Uterus (tissue), 4 donors: Measurements from ENCODE around the gene RABGAP1L. TPM values are rescaled to one million over a fixed set of nuclear protein-coding genes. Genes with fewer than 3 reads are reported as not detected.

ENCODE experiments used
- DNase-seq, 2 donors: peaks; one replicate each; pipeline ENCODE4 v3.0.0-alpha.2; 2019 to 2020
- H3K27ac ChIP-seq, 2 donors: fragments of 200-600 bp; sonication (generic); 1 replicate in 1 of 2; 2 replicates in 1 of 2; pipeline ENCODE4 v1.5.1; 2016 to 2018
- H3K27me3 ChIP-seq, 2 donors: fragments of 200-600 bp; sonication (generic); one replicate each; pipeline ENCODE4 v1.5.1; 2018 to 2019; ENCODE audit warnings: control low read depth in 1 of 2
- H3K36me3 ChIP-seq, 2 donors: fragments of 200-600 bp; sonication (generic); one replicate each; pipeline ENCODE4 v1.5.1; 2019; ENCODE audit warnings: control low read depth in 1 of 2
- H3K4me1 ChIP-seq, 2 donors: fragments of 200-600 bp; sonication (generic); one replicate each; pipeline ENCODE4 v1.5.1; 2018 to 2019; ENCODE audit warnings: control low read depth in 1 of 2
- H3K4me3 ChIP-seq, 2 donors: fragments of 200-600 bp; sonication (generic); 1 replicate in 1 of 2; 2 replicates in 1 of 2; pipeline ENCODE4 v1.5.1; 2018 to 2019; ENCODE audit warnings: mild to moderate bottlenecking in 1 of 2
- H3K9me3 ChIP-seq, 2 donors: fragments of 200-600 bp; sonication (generic); one replicate each; pipeline ENCODE4 v1.5.1; 2019; ENCODE audit warnings: control low read depth in 1 of 2
- CTCF ChIP-seq, 4 experiments: fragments of 200-600 bp in 2 of 4; fragments of 450-650 bp in 2 of 4; sonication (generic) in 2 of 4; IDR thresholded peaks; one replicate each; pipeline ENCODE4 v1.5.1; 2016 to 2019; ENCODE audit warnings: antibody characterized with exemption in 4 of 4, mild to moderate bottlenecking in 2 of 4, moderate library complexity in 1 of 4
- POLR2A ChIP-seq, 2 donors: fragments of 450-650 bp; IDR thresholded peaks; one replicate each; pipeline ENCODE4 v1.6.1; 2016; ENCODE audit warnings: antibody characterized with exemption in 2 of 2, mild to moderate bottlenecking in 1 of 2, moderate library complexity in 1 of 2
- intact Hi-C: fragments of 100-400 bp; cut with DNase I; formaldehyde crosslinking; loops from one replicate; pipeline ENCODE4 v1.15.1; 2023; ENCODE audit warnings: low total_unique reads
- total RNA-seq, 4 donors: library from RNA; depleted of rRNA in 3 of 4; stranded (reverse); fragments of >200 nt in 3 of 4; gene quantifications; one replicate each; pipeline versions ENCODE4 v1.1.0 to v1.2.4, GENCODE V29; 2014 to 2023
- donor health status: DM: yes; HTN: yes; CAD: no.

The RABGAP1L gene
- total RNA-seq, 4 donors from 2014 or later: 19.1 to 93.7 (median 35.1) TPM

GRCh38 chr1:174996476-174996875 lies 837.2 kb downstream of the RABGAP1L start:
- no peak overlapping the region for H3K27ac ChIP-seq

GRCh38 chr1:174997041-174997440 lies 837.7 kb downstream of the RABGAP1L start:
- no peaks in the 10 kb centered on the region for H3K36me3 ChIP-seq
- intact Hi-C loops: no loop called here
- no peak for TF ChIP-seq POLR2A (IDR thresholded peaks at IDR 0.05)
- no peak for TF ChIP-seq CTCF (IDR thresholded peaks at IDR 0.05)
- DNase-seq: no peak
- H3K27me3 ChIP-seq: no peaks in the 10 kb centered on the region
- no peak overlapping the region for H3K4me3 ChIP-seq
- H3K4me1 ChIP-seq: peaks cover 0 to 3% of the 10 kb centered on the region in 2 donors
- H3K9me3 ChIP-seq: no peaks in the 10 kb centered on the region
- H3K27ac ChIP-seq: no peak overlapping the region

More at GRCh38 chr1:174996476-174996875, 837.2 kb downstream of the RABGAP1L start:
- H3K36me3 ChIP-seq: no peaks in the 10 kb centered on the region
- no peak for DNase-seq
- no peaks in the 10 kb centered on the region for H3K4me1 ChIP-seq
- no peak overlapping the region for H3K4me3 ChIP-seq
- intact Hi-C loops: no loop called here
- no peaks in the 10 kb centered on the region for H3K9me3 ChIP-seq
- no peak for TF ChIP-seq POLR2A (IDR thresholded peaks at IDR 0.05)
- TF ChIP-seq CTCF (IDR thresholded peaks at IDR 0.05): no peak
- no peaks in the 10 kb centered on the region for H3K27me3 ChIP-seq

- DNase-seq: peak; percentile 25 to 43
- no peaks in the 10 kb centered on the region for H3K27me3 ChIP-seq
- H3K36me3 ChIP-seq: no peaks in the 10 kb centered on the region
- peaks cover 0 to 7% of the 10 kb centered on the region in 2 donors for H3K4me1 ChIP-seq
- TF ChIP-seq POLR2A (IDR thresholded peaks at IDR 0.05): no peak
- peak; percentile 48 to 74 (median 62) for TF ChIP-seq CTCF (IDR thresholded peaks at IDR 0.05)
- peak overlapping the region; percentile 60 to 95 for H3K4me3 ChIP-seq
- intact Hi-C loops: no loop called here
- H3K9me3 ChIP-seq: no peaks in the 10 kb centered on the region
- peak overlapping the region; percentile 99 to 100 for H3K27ac ChIP-seq
Observed at GRCh38 chr1:174998569-174999215, 839.4 kb downstream of the RABGAP1L start.

- intact Hi-C loops: no loop called here
- H3K4me1 ChIP-seq: peaks cover 0 to 7% of the 10 kb centered on the region in 2 donors
Observed at GRCh38 chr1:174999216-174999935, 840.1 kb downstream of the RABGAP1L start.

More at GRCh38 chr1:174999216-174999935, 840.1 kb downstream of the RABGAP1L start:
- DNase-seq: peak; percentile 98
- TF ChIP-seq POLR2A (IDR thresholded peaks at IDR 0.05) (peak; percentile 89 to 92), CTCF (IDR thresholded peaks at IDR 0.05) (no peak)
- no peaks in the 10 kb centered on the region for H3K27me3 ChIP-seq
- H3K36me3 ChIP-seq: no peaks in the 10 kb centered on the region
- H3K9me3 ChIP-seq: no peaks in the 10 kb centered on the region
- H3K4me3 ChIP-seq: peak overlapping the region; percentile 89 to 95
- peak overlapping the region; percentile 99 to 100 for H3K27ac ChIP-seq
